ENCODE measurements around the gene KRT72.

Gene KRT72

DNA sequence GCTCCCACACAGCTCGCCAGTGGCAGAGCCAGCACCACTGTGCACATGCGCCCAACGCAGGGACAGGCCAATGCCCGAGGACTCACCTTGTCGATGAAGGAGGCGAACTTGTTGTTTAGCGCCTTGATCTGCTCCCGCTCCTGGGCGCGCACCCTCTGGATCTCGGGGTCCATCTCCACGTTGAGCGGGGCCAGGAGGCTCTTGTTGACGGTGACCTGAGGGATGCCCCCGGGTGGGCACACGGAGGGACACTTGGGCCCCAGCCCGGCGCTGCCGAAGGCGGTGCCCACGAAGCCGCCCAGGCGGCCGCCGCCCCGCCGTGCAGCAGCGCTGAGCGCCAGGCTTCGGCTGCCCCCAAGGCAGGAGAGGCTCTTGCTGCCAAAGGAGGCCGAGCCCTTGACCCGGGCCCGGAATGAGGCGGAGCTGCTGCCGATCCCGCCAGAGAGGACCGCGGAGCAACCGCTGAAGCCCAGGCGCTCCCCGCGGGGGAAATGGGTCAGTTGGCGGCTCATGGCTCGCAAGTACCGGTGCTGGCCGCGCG lies at the start of gene KRT72:
Gene KRT72, minus strand, starts transcription at position 523 of the 541 bp plus-strand sequence. Its CDS starts 11 bp downstream, at position 512.
- TF ChIP-seq CREB1 (IDR thresholded peaks at IDR 0.05; ENCODE audit: low read depth) = no peak
- no peak for TF ChIP-seq NFIC (IDR thresholded peaks at IDR 0.05)
- no peak for TF ChIP-seq CEBPB (IDR thresholded peaks at IDR 0.05)
- TF ChIP-seq, protein P1, sequence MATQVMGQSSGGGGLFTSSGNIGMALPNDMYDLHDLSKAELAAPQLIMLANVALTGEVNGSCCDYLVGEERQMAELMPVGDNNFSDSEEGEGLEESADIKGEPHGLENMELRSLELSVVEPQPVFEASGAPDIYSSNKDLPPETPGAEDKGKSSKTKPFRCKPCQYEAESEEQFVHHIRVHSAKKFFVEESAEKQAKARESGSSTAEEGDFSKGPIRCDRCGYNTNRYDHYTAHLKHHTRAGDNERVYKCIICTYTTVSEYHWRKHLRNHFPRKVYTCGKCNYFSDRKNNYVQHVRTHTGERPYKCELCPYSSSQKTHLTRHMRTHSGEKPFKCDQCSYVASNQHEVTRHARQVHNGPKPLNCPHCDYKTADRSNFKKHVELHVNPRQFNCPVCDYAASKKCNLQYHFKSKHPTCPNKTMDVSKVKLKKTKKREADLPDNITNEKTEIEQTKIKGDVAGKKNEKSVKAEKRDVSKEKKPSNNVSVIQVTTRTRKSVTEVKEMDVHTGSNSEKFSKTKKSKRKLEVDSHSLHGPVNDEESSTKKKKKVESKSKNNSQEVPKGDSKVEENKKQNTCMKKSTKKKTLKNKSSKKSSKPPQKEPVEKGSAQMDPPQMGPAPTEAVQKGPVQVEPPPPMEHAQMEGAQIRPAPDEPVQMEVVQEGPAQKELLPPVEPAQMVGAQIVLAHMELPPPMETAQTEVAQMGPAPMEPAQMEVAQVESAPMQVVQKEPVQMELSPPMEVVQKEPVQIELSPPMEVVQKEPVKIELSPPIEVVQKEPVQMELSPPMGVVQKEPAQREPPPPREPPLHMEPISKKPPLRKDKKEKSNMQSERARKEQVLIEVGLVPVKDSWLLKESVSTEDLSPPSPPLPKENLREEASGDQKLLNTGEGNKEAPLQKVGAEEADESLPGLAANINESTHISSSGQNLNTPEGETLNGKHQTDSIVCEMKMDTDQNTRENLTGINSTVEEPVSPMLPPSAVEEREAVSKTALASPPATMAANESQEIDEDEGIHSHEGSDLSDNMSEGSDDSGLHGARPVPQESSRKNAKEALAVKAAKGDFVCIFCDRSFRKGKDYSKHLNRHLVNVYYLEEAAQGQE (IDR thresholded peaks at IDR 0.05; ENCODE audit: low read depth) = no peak
- TF ChIP-seq ZBTB7A (IDR thresholded peaks at IDR 0.05; ENCODE audit: low read depth) = no peak
- TF ChIP-seq, protein P2, sequence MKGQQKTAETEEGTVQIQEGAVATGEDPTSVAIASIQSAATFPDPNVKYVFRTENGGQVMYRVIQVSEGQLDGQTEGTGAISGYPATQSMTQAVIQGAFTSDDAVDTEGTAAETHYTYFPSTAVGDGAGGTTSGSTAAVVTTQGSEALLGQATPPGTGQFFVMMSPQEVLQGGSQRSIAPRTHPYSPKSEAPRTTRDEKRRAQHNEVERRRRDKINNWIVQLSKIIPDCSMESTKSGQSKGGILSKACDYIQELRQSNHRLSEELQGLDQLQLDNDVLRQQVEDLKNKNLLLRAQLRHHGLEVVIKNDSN (IDR thresholded peaks at IDR 0.05) = no peak
- TF ChIP-seq TEAD4 (IDR thresholded peaks at IDR 0.05) = no peak
- no peak for TF ChIP-seq RAD21 (IDR thresholded peaks at IDR 0.05; ENCODE audit: low read depth)
- no peak for TF ChIP-seq EGR1 (IDR thresholded peaks at IDR 0.05)
- TF ChIP-seq, protein P3, sequence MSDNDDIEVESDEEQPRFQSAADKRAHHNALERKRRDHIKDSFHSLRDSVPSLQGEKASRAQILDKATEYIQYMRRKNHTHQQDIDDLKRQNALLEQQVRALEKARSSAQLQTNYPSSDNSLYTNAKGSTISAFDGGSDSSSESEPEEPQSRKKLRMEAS (IDR thresholded peaks at IDR 0.05) = no peak
- no peak for TF ChIP-seq EP300 (IDR thresholded peaks at IDR 0.05; ENCODE audit: borderline replicate concordance)
- no peak for TF ChIP-seq YY1 (IDR thresholded peaks at IDR 0.05; ENCODE audit: low read depth)
- TF ChIP-seq FOXM1 (IDR thresholded peaks at IDR 0.05; ENCODE audit: borderline replicate concordance, low read depth) = no peak
- no peak for TF ChIP-seq TAF1 (IDR thresholded peaks at IDR 0.05; ENCODE audit: low read depth)
- TF ChIP-seq TCF12 (IDR thresholded peaks at IDR 0.05; ENCODE audit: low read depth) = no peak

DNA sequence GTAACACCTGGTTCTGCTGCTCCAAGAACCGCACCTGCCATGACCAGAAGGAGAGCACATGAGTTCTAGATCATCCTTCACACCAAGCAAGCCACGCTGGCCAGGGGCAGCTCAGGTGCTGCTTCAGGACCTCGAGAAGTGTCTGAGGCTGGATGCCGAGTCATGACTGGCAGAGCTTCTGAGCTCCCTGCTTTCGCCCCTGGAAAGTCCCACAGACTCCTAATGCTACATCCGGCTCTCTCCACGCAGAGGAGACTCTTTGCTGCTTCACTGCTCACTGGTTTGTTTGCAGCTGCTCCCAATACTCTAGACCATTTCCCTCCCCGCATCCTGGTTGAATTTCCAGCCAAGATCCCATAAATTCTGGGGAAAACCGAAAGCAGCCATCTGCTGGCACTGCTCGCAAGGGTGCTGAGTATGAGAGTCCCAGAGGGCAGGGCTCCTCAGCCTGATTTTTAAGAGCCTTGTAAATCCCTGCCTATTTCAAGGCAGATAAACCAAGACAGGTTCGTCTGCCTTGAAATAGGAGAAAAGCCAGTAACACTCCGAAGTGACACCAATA lies 49.3 kb upstream of the KRT72 start:
- TF ChIP-seq EP300 (IDR thresholded peaks at IDR 0.05; ENCODE audit: borderline replicate concordance) (no peak), TCF12 (IDR thresholded peaks at IDR 0.05; ENCODE audit: low read depth) (no peak), CREB1 (IDR thresholded peaks at IDR 0.05; ENCODE audit: low read depth) (no peak), FOXM1 (IDR thresholded peaks at IDR 0.05; ENCODE audit: borderline replicate concordance, low read depth) (no peak), NFIC (IDR thresholded peaks at IDR 0.05) (no peak), EGR1 (IDR thresholded peaks at IDR 0.05) (no peak), ZBTB7A (IDR thresholded peaks at IDR 0.05; ENCODE audit: low read depth) (no peak), RAD21 (IDR thresholded peaks at IDR 0.05; ENCODE audit: low read depth) (no peak), CEBPB (IDR thresholded peaks at IDR 0.05) (no peak), TAF1 (IDR thresholded peaks at IDR 0.05; ENCODE audit: low read depth) (no peak), YY1 (IDR thresholded peaks at IDR 0.05; ENCODE audit: low read depth) (no peak)
- TF ChIP-seq, protein P3 (IDR thresholded peaks at IDR 0.05) = no peak
- TF ChIP-seq, protein P1 (IDR thresholded peaks at IDR 0.05; ENCODE audit: low read depth) = no peak
- TF ChIP-seq, protein P2 (IDR thresholded peaks at IDR 0.05) = no peak

DNA sequence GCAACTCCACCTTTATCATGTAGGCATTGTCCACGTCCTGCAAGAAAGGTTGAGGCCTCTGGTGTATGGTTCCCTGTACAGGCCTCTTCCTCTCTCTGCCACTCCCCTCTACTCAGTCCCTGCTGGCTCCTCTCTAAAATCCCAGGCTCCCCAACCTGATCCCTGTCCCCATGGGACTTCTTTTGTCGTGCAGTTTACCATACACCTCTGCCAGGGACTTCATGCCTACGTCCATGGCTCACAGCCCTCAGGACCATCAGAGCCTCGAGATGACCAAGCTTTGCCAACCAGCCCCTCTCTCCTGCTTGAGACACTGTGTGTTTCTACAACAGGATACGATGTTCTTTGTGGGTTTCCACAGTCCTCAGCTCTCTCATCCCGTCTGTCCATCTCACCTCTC lies 47.8 kb upstream of the KRT72 start:
- TF ChIP-seq NFIC (IDR thresholded peaks at IDR 0.05) (no peak), TCF12 (IDR thresholded peaks at IDR 0.05; ENCODE audit: low read depth) (no peak), RAD21 (IDR thresholded peaks at IDR 0.05; ENCODE audit: low read depth) (no peak), EP300 (IDR thresholded peaks at IDR 0.05; ENCODE audit: borderline replicate concordance) (no peak), YY1 (IDR thresholded peaks at IDR 0.05; ENCODE audit: low read depth) (no peak), TEAD4 (IDR thresholded peaks at IDR 0.05) (no peak), ZBTB7A (IDR thresholded peaks at IDR 0.05; ENCODE audit: low read depth) (no peak)
- TF ChIP-seq, protein P1 (IDR thresholded peaks at IDR 0.05; ENCODE audit: low read depth) = no peak

DNA sequence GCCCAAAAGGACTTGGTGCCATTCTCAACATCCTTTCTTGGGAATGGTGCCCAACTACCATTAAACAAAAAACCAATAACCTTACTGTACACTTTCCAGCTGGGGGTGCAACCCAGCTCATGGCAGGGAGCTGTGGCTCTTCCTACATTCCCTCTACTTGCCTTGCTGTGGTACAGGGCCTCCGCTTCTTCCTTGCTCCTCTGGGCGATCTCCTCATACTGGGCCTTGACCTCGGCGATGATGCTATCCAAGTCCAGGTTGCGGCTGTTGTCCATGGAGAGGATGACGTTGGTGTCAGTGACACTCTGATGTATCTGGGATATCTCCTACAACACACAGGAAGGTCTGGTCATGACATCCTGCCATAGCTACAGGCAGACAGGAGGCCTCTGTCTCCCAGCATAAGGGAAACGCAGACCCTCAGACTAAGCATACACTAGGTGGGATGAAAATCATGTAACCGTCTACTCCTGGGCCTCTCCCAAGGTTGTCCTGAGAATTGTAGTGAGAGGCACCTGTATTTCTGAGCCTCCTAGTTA lies 46.8 kb upstream of the KRT72 start:
- TF ChIP-seq, protein P2 (IDR thresholded peaks at IDR 0.05) = no peak
- TF ChIP-seq ZBTB7A (IDR thresholded peaks at IDR 0.05; ENCODE audit: low read depth) (no peak), RAD21 (IDR thresholded peaks at IDR 0.05; ENCODE audit: low read depth) (no peak), CREB1 (IDR thresholded peaks at IDR 0.05; ENCODE audit: low read depth) (no peak), TAF1 (IDR thresholded peaks at IDR 0.05; ENCODE audit: low read depth) (no peak), TEAD4 (IDR thresholded peaks at IDR 0.05) (no peak)
